OCI-LY1 (cell line): ENCODE results near the gene SLC17A4.

Source experiments
- H2AFZ ChIP-seq: fragments of 200-600 bp; sonication (generic), shearing (Covaris generic); 2 replicates; pipeline ENCODE4 v1.6.0; 2014; ENCODE audit warnings: antibody characterized with exemption, mild to moderate bottlenecking, low read length
- H3F3A ChIP-seq: fragments of 200-600 bp; sonication (generic), shearing (Covaris generic); 2 replicates; pipeline ENCODE4 v1.6.0; 2014; ENCODE audit warnings: mild to moderate bottlenecking, antibody characterized with exemption, low read length, moderate library complexity; ENCODE audit not compliant: insufficient read depth
- H3K27ac ChIP-seq: fragments of 200-600 bp; sonication (generic); 2 replicates; pipeline ENCODE4 v1.5.1; 2014; ENCODE audit warnings: low read length, mixed run types, mild to moderate bottlenecking, low read depth; ENCODE audit not compliant: poor library complexity, severe bottlenecking
- H3K27me3 ChIP-seq: fragments of 200-600 bp; sonication (generic); 2 replicates; pipeline ENCODE4 v1.6.0; 2014; ENCODE audit warnings: antibody characterized with exemption, mild to moderate bottlenecking, low read length, moderate library complexity; ENCODE audit not compliant: insufficient read depth
- H3K36me3 ChIP-seq: fragments of 200-600 bp; sonication (generic); 2 replicates; pipeline ENCODE4 v1.6.1; 2014; ENCODE audit warnings: mild to moderate bottlenecking, antibody characterized with exemption, low read length, moderate library complexity, mixed read lengths; ENCODE audit not compliant: insufficient read depth
- H3K4me1 ChIP-seq: fragments of 200-600 bp; sonication (generic); 2 replicates; pipeline ENCODE4 v1.5.1; 2014; ENCODE audit warnings: mild to moderate bottlenecking, low read length, moderate library complexity; ENCODE audit not compliant: insufficient read depth, severe bottlenecking
- H3K4me2 ChIP-seq: fragments of 200-600 bp; sonication (generic), shearing (Covaris generic); 2 replicates; pipeline ENCODE4 v1.6.1; 2014; ENCODE audit warnings: low read length
- H3K4me3 ChIP-seq: fragments of 200-600 bp; sonication (generic); 2 replicates; pipeline ENCODE4 v1.5.1; 2014; ENCODE audit warnings: low read length, low read depth, mild to moderate bottlenecking, mixed read lengths; ENCODE audit not compliant: poor library complexity, severe bottlenecking
- H3K79me2 ChIP-seq: fragments of 200-600 bp; shearing (Covaris generic); 2 replicates; pipeline ENCODE4 v1.6.1; 2016; ENCODE audit warnings: mixed run types, low read length, mixed read lengths; ENCODE audit not compliant: insufficient read depth
- H3K9ac ChIP-seq: fragments of 200-600 bp; sonication (generic), shearing (Covaris generic); 2 replicates; pipeline ENCODE4 v1.6.1; 2014; ENCODE audit warnings: mild to moderate bottlenecking, low read length, mixed read lengths
- H3K9me2 ChIP-seq: fragments of 200-600 bp; sonication (generic), shearing (Covaris generic); 2 replicates; pipeline ENCODE4 v1.6.1; 2014; ENCODE audit warnings: low read depth, mild to moderate bottlenecking, low read length, mixed read lengths
- H3K9me3 ChIP-seq: fragments of 200-600 bp; shearing (Covaris generic); 2 replicates; pipeline ENCODE4 v1.6.1; 2014; ENCODE audit warnings: low read length, mixed read lengths
- H4K20me1 ChIP-seq: fragments of 200-600 bp; sonication (generic), shearing (Covaris generic); 2 replicates; pipeline ENCODE4 v1.6.0; 2016; ENCODE audit warnings: mild to moderate bottlenecking, low read length; ENCODE audit not compliant: insufficient read depth
- CTCF ChIP-seq: fragments of 200-600 bp; sonication (generic), shearing (Covaris generic); IDR thresholded peaks from 2 replicates; pipeline ENCODE4 v1.5.1; 2017; ENCODE audit warnings: mild to moderate bottlenecking, antibody characterized with exemption, low read length, moderate library complexity, mixed read lengths
- EZH2 ChIP-seq: fragments of 200-600 bp; sonication (generic), shearing (Covaris generic); IDR thresholded peaks from 2 replicates; pipeline ENCODE4 v1.8.0; 2017; ENCODE audit warnings: borderline replicate concordance, mixed run types, mild to moderate bottlenecking, antibody characterized with exemption, low read length, moderate library complexity, mixed read lengths

Gene SLC17A4

GRCh38 chr6:25754535-25754934 lies at the start of gene SLC17A4:
Gene SLC17A4, plus strand, starts transcription at chr6:25754742. Its CDS starts 7,221 bp downstream, at chr6:25761963.
- Histone ChIP-seq H3K4me3 (no peak within 1 kb of the TSS), H3K27ac (no peak within 1 kb of the TSS), H2AFZ (no peak within 1 kb of the TSS), H3K9me2 (no peaks in the 10 kb centered on the region), H3K4me1 (no peaks in the 10 kb centered on the region), H3K79me2 (no peaks in the 10 kb centered on the region), H4K20me1 (no peaks in the 10 kb centered on the region), H3K36me3 (no peaks in the 10 kb centered on the region), H3K27me3 (no peaks in the 10 kb centered on the region), H3F3A (no peaks in the 10 kb centered on the region), H3K9ac (no peak within 1 kb of the TSS), H3K4me2 (no peak within 1 kb of the TSS), H3K9me3 (no peaks in the 10 kb centered on the region)
- TF ChIP-seq CTCF (no peak), EZH2 (no peak)

GRCh38 chr6:25706314-25707014 lies 48.1 kb upstream of the SLC17A4 start:
- no peaks in the 10 kb centered on the region for H3K27me3 ChIP-seq
- TF ChIP-seq EZH2 (no peak), CTCF (no peak)
- H3K4me2 ChIP-seq, result no peak overlapping the region
- H3K9me2 ChIP-seq, result no peaks in the 10 kb centered on the region
- H2AFZ ChIP-seq, result no peak overlapping the region
- H3K4me1 ChIP-seq, result no peaks in the 10 kb centered on the region
- no peak overlapping the region for H3K4me3 ChIP-seq
- no peaks in the 10 kb centered on the region for H3K36me3 ChIP-seq
- no peaks in the 10 kb centered on the region for H3K9me3 ChIP-seq
- no peaks in the 10 kb centered on the region for H3K79me2 ChIP-seq
- no peaks in the 10 kb centered on the region for H4K20me1 ChIP-seq
- no peaks in the 10 kb centered on the region for H3F3A ChIP-seq
- no peak overlapping the region for H3K9ac ChIP-seq
- no peak overlapping the region for H3K27ac ChIP-seq

GRCh38 chr6:25709761-25710160 lies 44.8 kb upstream of the SLC17A4 start:
- no peaks in the 10 kb centered on the region for H3K79me2 ChIP-seq
- no peak overlapping the region for H3K4me2 ChIP-seq
- H3K27me3 ChIP-seq, result no peaks in the 10 kb centered on the region
- H2AFZ ChIP-seq, result no peak overlapping the region
- H4K20me1 ChIP-seq, result no peaks in the 10 kb centered on the region
- H3K36me3 ChIP-seq, result no peaks in the 10 kb centered on the region
- TF ChIP-seq EZH2 (no peak), CTCF (no peak)
- H3K9me2 ChIP-seq, result no peaks in the 10 kb centered on the region
- H3K4me1 ChIP-seq, result no peaks in the 10 kb centered on the region
- no peak overlapping the region for H3K4me3 ChIP-seq
- no peaks in the 10 kb centered on the region for H3K9me3 ChIP-seq
- no peaks in the 10 kb centered on the region for H3F3A ChIP-seq
- H3K27ac ChIP-seq, result no peak overlapping the region
- H3K9ac ChIP-seq, result no peak overlapping the region
